ENCODE results near the gene HOXA9. TPM values are rescaled to one million over a fixed set of nuclear protein-coding genes. Genes with fewer than 3 reads are reported as not detected.

The HOXA9 gene
- total RNA-seq, 1 experiment from 2014 or later = 16.7 TPM

- H3K27ac Mint-ChIP-seq (ENCODE audit: unreplicated experiment) = no peak overlapping the region
- Histone ChIP-seq H3K27me3 (replicated peaks; ENCODE audit: control insufficient read depth, insufficient read depth, low read length) (no peaks in the 10 kb centered on the region), H3K4me3 (ENCODE audit: low read depth, low read length) (no peak overlapping the region; the same call in 1 of the 2 replicates), H3K4me1 (peaks cover 18% of the 10 kb centered on the region), H3K9me3 (no peaks in the 10 kb centered on the region), H3K36me3 (ENCODE audit: control insufficient read depth, insufficient read depth, low read length) (no peaks in the 10 kb centered on the region; the same call in 1 of the 2 replicates)
- peak overlapping the region; percentile 78 for H3K4me3 Mint-ChIP-seq (ENCODE audit: unreplicated experiment)
- ChIA-PET POLR2A (interaction anchor here (0.6 to 1.1 kb wide), 2 partner anchors 22 to 282 kb away, joined by 3 to 5 read pairs; no protein-coding TSS in a partner anchor), CTCF (interaction anchor here (0.6 to 1.5 kb wide), 6 partner anchors 29 to 775 kb away, joined by 3 to 4 read pairs (median 3); partner anchors contain the start of gene SKAP2)
- no peaks in the 10 kb centered on the region for H3K27me3 Mint-ChIP-seq (ENCODE audit: insufficient read depth, unreplicated experiment)
- TF ChIP-seq CTCF (IDR thresholded peaks at IDR 0.05; ENCODE audit: insufficient read depth in 1 of 2, low read depth in 1 of 2, low read length in 1 of 2, severe bottlenecking in 1 of 2, unreplicated experiment in 1 of 2) = no peak
- H3K4me1 Mint-ChIP-seq (ENCODE audit: low read depth, unreplicated experiment) = no peaks in the 10 kb centered on the region
- no TSS peak for BruUV-seq (replicated peaks)
- H3K36me3 Mint-ChIP-seq (ENCODE audit: insufficient read depth, unreplicated experiment) = peaks cover 11% of the 10 kb centered on the region
- intact Hi-C loops (cut with micrococcal nuclease; ENCODE audit: unreplicated experiment) = no loop called here
- H3K9me3 Mint-ChIP-seq (ENCODE audit: unreplicated experiment) = no peaks in the 10 kb centered on the region
- DNase-seq = no peak
Measured at GRCh38 chr7:27143950-27144780, 21.2 kb downstream of the HOXA9 start.

GRCh38 chr7:27143023-27143949 lies 22.1 kb downstream of the HOXA9 start, which contains the start of gene HOXA5:
HOXA5 (minus strand) TSS chr7:27143681; CDS start chr7:27143607, 74 bp downstream.
- Histone ChIP-seq H3K9me3 (no peaks in the 10 kb centered on the region), H3K4me3 (ENCODE audit: low read depth, low read length) (peak within 1 kb of the TSS; percentile 57), H3K27me3 (replicated peaks; ENCODE audit: control insufficient read depth, insufficient read depth, low read length) (no peaks in the 10 kb centered on the region), H3K36me3 (ENCODE audit: control insufficient read depth, insufficient read depth, low read length) (no peaks in the 10 kb centered on the region; the same call in 1 of the 2 replicates), H3K4me1 (peaks cover 9% of the 10 kb centered on the region)
- peak; percentile 60 to 68 for TF ChIP-seq CTCF (IDR thresholded peaks at IDR 0.05; ENCODE audit: insufficient read depth in 1 of 2, low read depth in 1 of 2, low read length in 1 of 2, severe bottlenecking in 1 of 2, unreplicated experiment in 1 of 2)
- Mint-ChIP-seq H3K27me3 (ENCODE audit: insufficient read depth, unreplicated experiment) (no peaks in the 10 kb centered on the region), H3K27ac (ENCODE audit: unreplicated experiment) (peak within 1 kb of the TSS; percentile 13), H3K36me3 (ENCODE audit: insufficient read depth, unreplicated experiment) (peaks cover 11% of the 10 kb centered on the region), H3K4me1 (ENCODE audit: low read depth, unreplicated experiment) (no peaks in the 10 kb centered on the region), H3K4me3 (ENCODE audit: unreplicated experiment) (peak within 1 kb of the TSS; percentile 78), H3K9me3 (ENCODE audit: unreplicated experiment) (no peaks in the 10 kb centered on the region)
- ChIA-PET POLR2A (interaction anchor here (0.6 to 1.1 kb wide), 2 partner anchors 21 to 281 kb away, joined by 3 to 5 read pairs; no protein-coding TSS in a partner anchor), CTCF (interaction anchor here (0.6 to 1.5 kb wide), 7 partner anchors 28 to 774 kb away, joined by 3 to 4 read pairs (median 3); partner anchors contain the start of gene SKAP2)
- intact Hi-C loops (cut with micrococcal nuclease; ENCODE audit: unreplicated experiment) = no loop called here
- peak; percentile 79 to 81 for DNase-seq
- no TSS peak for BruUV-seq (replicated peaks)

Data from Caco-2 (cell line).